AG04449 (cell line): ENCODE measurements around the gene SMOC2.
"Not testable (repeated sequence)": the region's sequence is repeated elsewhere in the genome, so short reads cannot be mapped to it uniquely, and the experiment has no call there.

ENCODE experiments used
- CTCF ChIA-PET: fragments of 350-600 bp; formaldehyde crosslinking; extraction: SDS; loops from one replicate; lab custom pipeline; 2021; ENCODE audit warnings: antibody characterized with exemption; lab: Yijun Ruan, JAX
- POLR2A ChIA-PET: fragments of 400-600, 350-600 bp; formaldehyde crosslinking; extraction: SDS; loops from one replicate; lab custom pipeline; 2020; ENCODE audit warnings: antibody characterized with exemption, inconsistent platforms; lab: Yijun Ruan, JAX
- DNase-seq: peaks from one replicate; pipeline ENCODE4 v3.0.0-alpha.2; 2010; ENCODE audit warnings: low read depth, low spot score
- H3K4me3 ChIP-seq: 2 replicates; pipeline ENCODE4 v1.5.1; 2011; ENCODE audit warnings: low read depth, mild to moderate bottlenecking, control low read depth, low read length
- CTCF ChIP-seq: IDR thresholded peaks from one replicate; pipeline ENCODE4 v1.5.1; 2011; ENCODE audit warnings: mild to moderate bottlenecking, moderate library complexity, low read length, control low read depth, inconsistent platforms; ENCODE audit not compliant: insufficient read depth; ENCODE audit errors: missing control alignments

Gene SMOC2

GRCh38 chr6:168698923-168699322 is 257.9 kb downstream of the SMOC2 start:
- H3K4me3 ChIP-seq = no peak overlapping the region
- CTCF ChIA-PET = no interaction called here
- no peak for TF ChIP-seq CTCF
- DNase-seq = no peak
- POLR2A ChIA-PET = no interaction called here

DNA sequence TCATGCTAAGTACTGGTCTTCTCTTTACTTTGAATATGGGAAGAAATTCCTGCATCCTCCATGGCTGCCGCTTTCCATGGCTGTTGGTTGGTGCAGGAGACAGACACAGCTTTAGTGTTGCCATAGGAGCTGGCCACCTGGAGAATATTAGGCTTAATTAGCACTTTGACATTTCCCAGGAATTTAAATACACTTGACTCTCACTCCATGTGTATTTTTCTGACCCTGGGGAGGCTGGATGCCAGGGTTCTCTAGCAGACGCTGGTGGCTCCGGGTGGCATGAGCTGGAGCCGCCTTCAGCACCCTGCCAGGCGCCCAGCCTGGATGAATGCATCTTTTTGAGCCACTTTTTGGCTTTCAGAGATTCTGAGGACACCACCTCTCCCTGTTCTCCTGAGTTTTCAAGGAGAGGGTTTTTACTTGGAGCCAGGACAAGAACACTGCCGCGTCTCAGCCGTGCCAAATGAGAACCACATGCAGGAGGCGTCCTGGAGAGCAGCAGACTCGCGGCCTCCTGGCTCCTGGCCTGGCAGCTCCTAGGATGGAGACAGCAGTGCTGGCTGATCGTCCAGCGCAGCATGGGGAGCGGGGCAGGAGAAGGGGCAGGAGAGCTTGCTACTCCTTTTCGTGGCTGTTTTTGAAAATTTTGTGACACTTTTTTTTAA is 258.8 kb downstream of the SMOC2 start:
- H3K4me3 ChIP-seq = no peak overlapping the region
- DNase-seq = no peak
- ChIA-PET POLR2A (no interaction called here), CTCF (no interaction called here)
- TF ChIP-seq CTCF = no peak

GRCh38 chr6:168700880-168701279 is 259.9 kb downstream of the SMOC2 start:
- no peak overlapping the region for H3K4me3 ChIP-seq
- ChIA-PET CTCF (no interaction called here), POLR2A (no interaction called here)
- TF ChIP-seq CTCF = no peak
- DNase-seq = no peak

GRCh38 chr6:168703990-168704389 is 263.0 kb downstream of the SMOC2 start:
- TF ChIP-seq CTCF = no peak
- H3K4me3 ChIP-seq = no peak overlapping the region
- ChIA-PET POLR2A (no interaction called here), CTCF (no interaction called here)
- DNase-seq = no peak

GRCh38 chr6:168704678-168705077 is 263.7 kb downstream of the SMOC2 start:
- DNase-seq = no peak
- H3K4me3 ChIP-seq = no peak overlapping the region
- CTCF ChIA-PET = no interaction called here
- POLR2A ChIA-PET = no interaction called here
- no peak for TF ChIP-seq CTCF

DNA sequence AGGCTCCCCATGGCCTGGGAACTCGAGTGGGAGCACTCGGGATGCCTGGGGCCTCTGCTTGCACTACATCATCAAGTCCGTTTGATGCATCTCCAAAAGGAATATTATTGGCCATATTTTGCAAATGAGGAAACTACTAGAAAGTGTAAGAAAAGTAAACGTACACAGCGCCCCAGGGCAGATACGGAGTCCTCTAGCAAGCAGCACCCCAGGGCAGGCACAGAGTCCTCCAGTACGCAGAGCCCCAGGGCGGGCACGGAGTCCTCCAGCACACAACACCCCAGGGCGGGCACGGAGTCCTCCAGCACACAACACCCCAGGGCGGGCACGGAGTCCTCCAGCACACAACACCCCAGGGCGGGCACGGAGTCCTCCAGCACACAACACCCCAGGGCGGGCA is 264.3 kb downstream of the SMOC2 start:
- H3K4me3 ChIP-seq, POLR2A ChIA-PET, CTCF ChIA-PET, DNase-seq: not testable (repeated sequence)
